Vagina (tissue), 2 donors: ENCODE measurements around the gene ZNF777. TPM values are rescaled to one million over a fixed set of nuclear protein-coding genes. Genes with fewer than 3 reads are reported as not detected.

ENCODE experiments used
- DNase-seq, 2 donors: peaks; one replicate each; pipeline ENCODE4 v3.0.0-alpha.2; 2017; ENCODE audit errors: extremely low spot score in 2 of 2
- H3K27ac ChIP-seq: fragments of 200-600 bp; sonication (generic); one replicate; pipeline ENCODE4 v1.5.1; 2019
- H3K27me3 ChIP-seq: fragments of 200-600 bp; sonication (generic); one replicate; pipeline ENCODE4 v1.5.1; 2019
- H3K36me3 ChIP-seq, 2 donors: fragments of 200-600 bp; sonication (generic); one replicate each; pipeline ENCODE4 v1.5.1; 2017 to 2019
- H3K4me1 ChIP-seq: fragments of 200-600 bp; sonication (generic); one replicate; pipeline ENCODE4 v1.5.1; 2019
- H3K4me3 ChIP-seq, 2 donors: fragments of 200-600 bp; sonication (generic); 1 replicate in 1 of 2; 2 replicates in 1 of 2; pipeline ENCODE4 v1.5.1; 2016 to 2019
- H3K9me3 ChIP-seq: fragments of 200-600 bp; sonication (generic); one replicate; pipeline ENCODE4 v1.5.1; 2019
- CTCF ChIP-seq, 3 experiments: fragments of 450-650 bp in 2 of 3; fragments of 200-600 bp in 1 of 3; sonication (generic) in 1 of 3; IDR thresholded peaks; one replicate each; pipeline ENCODE4 v1.5.1; 2017 to 2019; ENCODE audit warnings: antibody characterized with exemption in 3 of 3, mild to moderate bottlenecking in 2 of 3, moderate library complexity in 2 of 3
- POLR2A ChIP-seq, 2 donors: fragments of 450-650 bp; IDR thresholded peaks; one replicate each; pipeline ENCODE4 v1.6.1; 2017; ENCODE audit warnings: antibody characterized with exemption in 2 of 2, mild to moderate bottlenecking in 2 of 2, moderate library complexity in 2 of 2
- POLR2AphosphoS5 ChIP-seq, 2 donors: sonication (generic); formaldehyde crosslinking; IDR thresholded peaks; one replicate each; pipeline ENCODE4 v1.9.0; 2017; ENCODE audit warnings: antibody characterized with exemption in 2 of 2, mild to moderate bottlenecking in 2 of 2, low read depth in 1 of 2; ENCODE audit not compliant: insufficient read depth in 1 of 2
- intact Hi-C: fragments of 100-400 bp; cut with DNase I; formaldehyde crosslinking; loops from one replicate; pipeline ENCODE4 v1.15.1; 2023
- total RNA-seq: library from RNA; depleted of rRNA; stranded (reverse); fragments of >200 nt; gene quantifications from one replicate; pipeline ENCODE4 v1.2.3, GENCODE V29; 2016

ZNF777 gene
- total RNA-seq, 1 donor from 2014 or later = 13.5 TPM

- intact Hi-C loops = no loop called here
- Histone ChIP-seq H3K4me3 (no peak overlapping the region), H3K27me3 (no peaks in the 10 kb centered on the region), H3K4me1 (peaks cover 17% of the 10 kb centered on the region), H3K36me3 (peaks cover 0 to 24% of the 10 kb centered on the region in 2 donors), H3K27ac (no peak overlapping the region), H3K9me3 (no peaks in the 10 kb centered on the region)
- DNase-seq = no peak
- TF ChIP-seq POLR2A (IDR thresholded peaks at IDR 0.05) = no peak
- no peak for TF ChIP-seq POLR2AphosphoS5 (IDR thresholded peaks at IDR 0.05; ENCODE audit: insufficient read depth in 1 of 2, low read depth in 1 of 2)
- TF ChIP-seq CTCF (IDR thresholded peaks at IDR 0.05) = no peak
These were observed 2.6 kb downstream of the ZNF777 start for GRCh38 chr7:149458235-149458634.

DNA sequence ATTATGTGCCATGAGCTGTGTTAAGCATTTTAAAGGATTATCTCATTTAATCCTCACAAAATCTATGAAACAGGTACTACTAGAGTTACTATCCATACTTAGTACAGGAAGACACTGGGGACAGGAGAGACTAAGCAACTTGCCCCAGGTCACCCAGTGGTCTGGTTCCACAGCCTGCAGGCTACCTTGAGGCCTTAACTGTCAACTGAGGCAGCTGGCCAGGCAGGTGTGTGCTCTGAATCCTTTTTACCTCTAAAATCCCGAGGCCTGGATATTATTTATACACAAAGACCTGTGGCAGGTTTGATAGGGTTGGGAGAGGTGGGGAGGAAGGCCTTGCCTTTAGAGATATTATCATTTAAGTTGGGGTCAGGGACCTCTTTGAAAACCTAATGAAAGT, 3.1 kb downstream of the ZNF777 start:
- intact Hi-C loops = no loop called here
- H3K9me3 ChIP-seq = no peaks in the 10 kb centered on the region
- peak in 1 of 2 donors; percentile 47 for DNase-seq
- H3K4me3 ChIP-seq = no peak overlapping the region
- H3K4me1 ChIP-seq = peaks cover 17% of the 10 kb centered on the region
- H3K27me3 ChIP-seq = no peaks in the 10 kb centered on the region
- H3K36me3 ChIP-seq = peaks cover 0 to 27% of the 10 kb centered on the region in 2 donors
- H3K27ac ChIP-seq = no peak overlapping the region
- TF ChIP-seq POLR2A (IDR thresholded peaks at IDR 0.05) (no peak), CTCF (IDR thresholded peaks at IDR 0.05) (no peak), POLR2AphosphoS5 (IDR thresholded peaks at IDR 0.05; ENCODE audit: insufficient read depth in 1 of 2, low read depth in 1 of 2) (no peak)

DNA sequence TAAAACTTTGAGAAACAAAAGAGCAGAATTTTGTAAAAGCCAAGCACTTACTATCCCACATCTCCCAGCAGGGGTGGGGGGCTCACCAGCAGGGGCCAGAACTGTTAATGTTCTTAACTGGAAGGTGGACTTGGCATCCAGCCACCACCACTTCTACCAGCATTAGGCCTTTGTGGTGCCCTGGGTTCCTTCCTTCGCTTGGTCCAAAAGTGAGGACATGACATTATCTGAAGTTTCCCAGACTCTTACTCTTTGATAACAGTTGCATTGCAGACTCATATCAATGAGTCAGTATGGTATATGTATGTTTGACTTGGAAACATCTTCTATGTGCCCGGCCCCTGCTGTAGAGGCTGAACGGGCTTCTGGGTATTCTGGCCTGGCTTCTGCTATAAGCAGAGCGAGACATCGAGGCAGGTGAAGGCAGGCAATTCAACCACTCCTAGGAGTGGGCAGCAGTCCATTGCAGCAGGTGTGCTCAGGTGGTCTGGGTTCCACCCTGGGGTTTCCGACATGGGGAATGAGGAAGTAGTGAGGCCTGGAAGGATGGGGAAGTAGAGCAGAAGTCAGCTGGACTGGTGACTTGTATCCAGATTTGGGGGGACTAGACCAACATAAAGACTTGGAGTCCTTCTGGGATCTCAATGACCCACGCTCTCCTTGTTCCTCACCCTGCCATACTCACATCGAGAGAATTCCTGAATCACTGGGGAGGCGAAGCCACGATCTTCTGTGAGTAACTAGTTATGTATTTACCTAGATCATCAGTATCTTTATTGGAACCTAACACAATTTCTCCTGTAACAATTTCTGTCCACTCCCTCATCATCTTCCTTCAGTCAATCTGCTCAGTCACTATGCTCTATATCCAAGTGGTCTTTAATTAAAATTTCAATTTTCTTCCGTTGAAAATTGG, 4.1 kb downstream of the ZNF777 start:
- no peak for TF ChIP-seq POLR2A (IDR thresholded peaks at IDR 0.05)
- TF ChIP-seq POLR2AphosphoS5 (IDR thresholded peaks at IDR 0.05; ENCODE audit: insufficient read depth in 1 of 2, low read depth in 1 of 2) = no peak
- TF ChIP-seq CTCF (IDR thresholded peaks at IDR 0.05) = no peak
- intact Hi-C loops = no loop called here
- H3K36me3 ChIP-seq = peaks cover 0 to 34% of the 10 kb centered on the region in 2 donors
- no peak overlapping the region for H3K4me3 ChIP-seq
- DNase-seq = peak in 1 of 2 donors; percentile 65
- H3K27ac ChIP-seq = no peak overlapping the region
- H3K9me3 ChIP-seq = no peaks in the 10 kb centered on the region
- H3K27me3 ChIP-seq = no peaks in the 10 kb centered on the region
- H3K4me1 ChIP-seq = peaks cover 17% of the 10 kb centered on the region

- intact Hi-C loops = no loop called here
- H3K4me1 ChIP-seq = peaks cover 17% of the 10 kb centered on the region
- TF ChIP-seq POLR2A (IDR thresholded peaks at IDR 0.05) = no peak
- no peaks in the 10 kb centered on the region for H3K9me3 ChIP-seq
- no peaks in the 10 kb centered on the region for H3K27me3 ChIP-seq
- H3K36me3 ChIP-seq = peaks cover 1 to 44% of the 10 kb centered on the region in 2 donors
- H3K27ac ChIP-seq = no peak overlapping the region
- DNase-seq = peak in 1 of 2 donors; percentile 60
- no peak overlapping the region for H3K4me3 ChIP-seq
These were observed 5.5 kb downstream of the ZNF777 start for GRCh38 chr7:149455175-149455950.

DNA sequence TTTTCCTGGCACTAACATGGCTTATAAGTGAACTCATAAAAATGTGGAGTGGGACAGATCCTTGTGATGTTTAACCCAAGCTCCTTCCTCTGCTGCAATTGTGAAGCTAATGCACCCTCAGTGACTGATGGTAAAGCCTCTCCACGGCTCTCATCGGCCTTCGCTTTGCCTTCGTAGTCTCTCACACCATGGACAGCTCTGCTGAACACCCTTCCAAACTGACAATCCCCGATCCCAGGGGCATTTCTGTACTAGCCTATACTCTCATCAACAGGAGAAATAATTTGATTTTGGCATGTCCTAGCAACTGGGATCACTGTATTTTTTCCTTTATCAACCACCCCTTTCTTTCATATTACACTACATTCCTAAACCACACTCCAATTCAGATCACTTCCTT, 6.1 kb downstream of the ZNF777 start:
- H3K4me1 ChIP-seq = peaks cover 17% of the 10 kb centered on the region
- no peaks in the 10 kb centered on the region for H3K9me3 ChIP-seq
- peaks cover 5 to 50% of the 10 kb centered on the region in 2 donors for H3K36me3 ChIP-seq
- intact Hi-C loops = no loop called here
- DNase-seq = no peak
- no peaks in the 10 kb centered on the region for H3K27me3 ChIP-seq
- no peak overlapping the region for H3K4me3 ChIP-seq
- TF ChIP-seq POLR2A (IDR thresholded peaks at IDR 0.05) (no peak), CTCF (IDR thresholded peaks at IDR 0.05) (no peak), POLR2AphosphoS5 (IDR thresholded peaks at IDR 0.05; ENCODE audit: insufficient read depth in 1 of 2, low read depth in 1 of 2) (no peak)
- H3K27ac ChIP-seq = no peak overlapping the region
